22Rv1 (cell line): ENCODE data around the gene GMPR2.

Experiments
- H3K27ac ChIP-seq: fragments of 450-650 bp; 2 replicates; pipeline ENCODE4 v1.5.1; 2017
- CTCF ChIP-seq: fragments of 450-650 bp; IDR thresholded peaks from 2 replicates; pipeline ENCODE4 v1.5.1; 2017; ENCODE audit warnings: mild to moderate bottlenecking
- ZFX ChIP-seq: fragments of 450-650 bp; IDR thresholded peaks from 2 replicates; pipeline ENCODE4 v1.6.1; 2017; ENCODE audit warnings: antibody characterized with exemption, borderline replicate concordance

GMPR2 gene

GRCh38 chr14:24283796-24284460 lies 51.2 kb downstream of the GMPR2 start:
- TF ChIP-seq CTCF: no peak
- no peak for TF ChIP-seq ZFX
- H3K27ac ChIP-seq: no peak overlapping the region

- no peak for TF ChIP-seq CTCF
- no peak for TF ChIP-seq ZFX
- no peak overlapping the region for H3K27ac ChIP-seq
These were observed 51.8 kb downstream of the GMPR2 start for GRCh38 chr14:24284501-24285035.

- TF ChIP-seq ZFX (no peak), CTCF (no peak)
- no peak overlapping the region for H3K27ac ChIP-seq
These were observed 52.6 kb downstream of the GMPR2 start for GRCh38 chr14:24285351-24285750.

- H3K27ac ChIP-seq: no peak overlapping the region
- no peak for TF ChIP-seq ZFX
- no peak for TF ChIP-seq CTCF
These were observed 54.3 kb downstream of the GMPR2 start for GRCh38 chr14:24286996-24287395.
